Sigmoid colon (tissue), 7 donors: Measurements from ENCODE around the gene STK16. TPM values are rescaled to one million over a fixed set of nuclear protein-coding genes. Genes with fewer than 3 reads are reported as not detected.
A peak's percentile ranks its signal among the peaks of the same experiment; 100 is the strongest.

ENCODE experiments used
- DNase-seq: peaks from one replicate; pipeline ENCODE4 v3.0.0-alpha.2; 2019
- H3K27ac ChIP-seq, 4 donors: fragments of 200-600 bp; sonication (generic); one replicate each; pipeline ENCODE4 v1.5.1; 2016 to 2019; ENCODE audit warnings: mild to moderate bottlenecking in 1 of 4
- H3K27me3 ChIP-seq, 3 donors: fragments of 200-600 bp; sonication (generic); one replicate each; pipeline ENCODE4 v1.5.1; 2019; ENCODE audit warnings: mild to moderate bottlenecking in 1 of 3
- H3K36me3 ChIP-seq, 4 donors: fragments of 200-600 bp; sonication (generic); one replicate each; pipeline ENCODE4 v1.5.1; 2016 to 2019
- H3K4me1 ChIP-seq, 4 donors: fragments of 200-600 bp; sonication (generic); one replicate each; pipeline ENCODE4 v1.5.1; 2017 to 2019
- H3K4me3 ChIP-seq, 4 donors: fragments of 200-600 bp; sonication (generic); one replicate each; pipeline ENCODE4 v1.5.1; 2017 to 2019; ENCODE audit warnings: mild to moderate bottlenecking in 2 of 4, moderate library complexity in 1 of 4
- H3K9me3 ChIP-seq, 4 donors: fragments of 200-600 bp in 3 of 4; sonication (generic) in 3 of 4; one replicate each; pipeline versions ENCODE4 v1.5.1 to v1.6.1; 2013 to 2019
- EP300 ChIP-seq, 4 donors: sonication (generic); formaldehyde crosslinking; IDR thresholded peaks; one replicate each; pipeline ENCODE4 v1.6.1; 2017; ENCODE audit warnings: antibody characterized with exemption in 4 of 4
- POLR2A ChIP-seq, 2 donors: fragments of 450-650 bp; IDR thresholded peaks; one replicate each; pipeline ENCODE4 v1.6.1; 2016; ENCODE audit warnings: antibody characterized with exemption in 2 of 2, mild to moderate bottlenecking in 2 of 2, moderate library complexity in 2 of 2
- POLR2AphosphoS5 ChIP-seq, 4 donors: sonication (generic); formaldehyde crosslinking; IDR thresholded peaks; one replicate each; pipeline ENCODE4 v1.6.1; 2017; ENCODE audit warnings: antibody characterized with exemption in 4 of 4
- WGBS, 2 donors: extraction: QIAGEN DNeasy Blood & Tissue Kit; methylation state at CpG; one replicate each; pipeline ENCODE4 v1.1.7; 2013; 5-methylcytosine and 5-hydroxymethylcytosine counted together
- intact Hi-C: fragments of 100-400 bp; cut with DNase I; formaldehyde crosslinking; loops from one replicate; pipeline ENCODE4 v1.15.1; 2023
- polyA plus RNA-seq, 3 donors: library from polyadenylated mRNA; stranded (reverse); fragments of 200-250 nt; gene quantifications; one replicate each; pipeline ENCODE4 v1.2.3, GENCODE V29; 2013
- total RNA-seq, 4 donors: library from RNA; depleted of rRNA; stranded (reverse); fragments of >200 nt; gene quantifications; one replicate each; pipeline ENCODE4 v1.1.0, GENCODE V29; 2016
- TF ChIP-seq, protein P1 (sequence below), 4 experiments: fragments of 450-650 bp in 3 of 4; fragments of 200-600 bp in 1 of 4; IDR thresholded peaks; one replicate each; pipeline ENCODE4 v1.5.1; 2016 to 2019; ENCODE audit warnings: antibody characterized with exemption in 4 of 4, mild to moderate bottlenecking in 3 of 4, moderate library complexity in 2 of 4
- donor health status: healthy with polysubstance abuse.
- donor health status: Bipolar disorder and iron deficiency.
- donor health status: healthy.

STK16 gene
- total and polyA plus RNA-seq, 7 donors: 12.2 to 61.7 (median 19.9) TPM

- Histone ChIP-seq H3K36me3 (peaks cover 53 to 69% (median 56%) of the 10 kb centered on the region in 4 donors), H3K27me3 (no peaks in the 10 kb centered on the region), H3K27ac (no peak overlapping the region), H3K4me1 (peaks cover 0 to 24% (median 20%) of the 10 kb centered on the region in 4 donors), H3K4me3 (no peak overlapping the region), H3K9me3 (no peaks in the 10 kb centered on the region)
- no peak for TF ChIP-seq POLR2A (IDR thresholded peaks at IDR 0.05)
- TF ChIP-seq POLR2AphosphoS5 (IDR thresholded peaks at IDR 0.05): no peak
- no peak for TF ChIP-seq EP300 (IDR thresholded peaks at IDR 0.05)
- TF ChIP-seq, protein P1, sequence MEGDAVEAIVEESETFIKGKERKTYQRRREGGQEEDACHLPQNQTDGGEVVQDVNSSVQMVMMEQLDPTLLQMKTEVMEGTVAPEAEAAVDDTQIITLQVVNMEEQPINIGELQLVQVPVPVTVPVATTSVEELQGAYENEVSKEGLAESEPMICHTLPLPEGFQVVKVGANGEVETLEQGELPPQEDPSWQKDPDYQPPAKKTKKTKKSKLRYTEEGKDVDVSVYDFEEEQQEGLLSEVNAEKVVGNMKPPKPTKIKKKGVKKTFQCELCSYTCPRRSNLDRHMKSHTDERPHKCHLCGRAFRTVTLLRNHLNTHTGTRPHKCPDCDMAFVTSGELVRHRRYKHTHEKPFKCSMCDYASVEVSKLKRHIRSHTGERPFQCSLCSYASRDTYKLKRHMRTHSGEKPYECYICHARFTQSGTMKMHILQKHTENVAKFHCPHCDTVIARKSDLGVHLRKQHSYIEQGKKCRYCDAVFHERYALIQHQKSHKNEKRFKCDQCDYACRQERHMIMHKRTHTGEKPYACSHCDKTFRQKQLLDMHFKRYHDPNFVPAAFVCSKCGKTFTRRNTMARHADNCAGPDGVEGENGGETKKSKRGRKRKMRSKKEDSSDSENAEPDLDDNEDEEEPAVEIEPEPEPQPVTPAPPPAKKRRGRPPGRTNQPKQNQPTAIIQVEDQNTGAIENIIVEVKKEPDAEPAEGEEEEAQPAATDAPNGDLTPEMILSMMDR (IDR thresholded peaks at IDR 0.05): no peak
- DNase-seq: no peak
- WGBS, 2 donors: 78 to 86% methylated on average over 3 of the region's 3 CpGs
- intact Hi-C loops: loop anchor here (10.0 kb wide), 1 partner anchor 159 kb away; the partner anchor contains the start of gene DNPEP
Measured at GRCh38 chr2:219225350-219225749, 19.9 kb upstream of the STK16 start.

GRCh38 chr2:219228041-219228910, 17.0 kb upstream of the STK16 start:
- DNase-seq: no peak
- peak overlapping the region; percentile 57 to 79 (median 68) for H3K4me3 ChIP-seq
- intact Hi-C loops: loop anchor here (10.0 kb wide), 1 partner anchor 157 kb away; the partner anchor contains the start of gene DNPEP
- H3K36me3 ChIP-seq: peaks cover 36 to 53% (median 41%) of the 10 kb centered on the region in 4 donors
- peak overlapping the region; percentile 89 to 94 (median 94) for H3K27ac ChIP-seq
- WGBS, 2 donors: 42 to 52% methylated on average over 7 of the region's 7 CpGs
- no peaks in the 10 kb centered on the region for H3K9me3 ChIP-seq
- no peaks in the 10 kb centered on the region for H3K27me3 ChIP-seq
- H3K4me1 ChIP-seq: peaks cover 0 to 35% (median 31%) of the 10 kb centered on the region in 4 donors
- TF ChIP-seq, protein P1 (IDR thresholded peaks at IDR 0.05): no peak
- TF ChIP-seq POLR2A (IDR thresholded peaks at IDR 0.05): no peak
- TF ChIP-seq POLR2AphosphoS5 (IDR thresholded peaks at IDR 0.05): no peak
- TF ChIP-seq EP300 (IDR thresholded peaks at IDR 0.05): no peak

- intact Hi-C loops: loop anchor here (1.0 to 10.0 kb wide), 3 partner anchors 10 to 156 kb away; partner anchors contain the start of genes DNPEP and RETREG2
- Histone ChIP-seq H3K4me3 (peak overlapping the region; percentile 57 to 79 (median 68)), H3K9me3 (no peaks in the 10 kb centered on the region), H3K27ac (peak overlapping the region; percentile 89 to 94 (median 94)), H3K4me1 (peaks cover 0 to 35% (median 31%) of the 10 kb centered on the region in 4 donors), H3K27me3 (no peaks in the 10 kb centered on the region), H3K36me3 (peaks cover 36 to 53% (median 41%) of the 10 kb centered on the region in 4 donors)
- WGBS, 2 donors: 0 to 2% methylated on average over 19 of the region's 19 CpGs
- TF ChIP-seq EP300 (IDR thresholded peaks at IDR 0.05): no peak
- TF ChIP-seq POLR2A (IDR thresholded peaks at IDR 0.05): no peak
- no peak for TF ChIP-seq POLR2AphosphoS5 (IDR thresholded peaks at IDR 0.05)
- TF ChIP-seq, protein P1 (IDR thresholded peaks at IDR 0.05): no peak
- peak; percentile 78 for DNase-seq
Measured at GRCh38 chr2:219228911-219229304, 16.4 kb upstream of the STK16 start.

GRCh38 chr2:219229305-219230058, 15.8 kb upstream of the STK16 start, which contains the start of the genes ANKZF1 and ATG9A:
Gene ANKZF1 (plus strand): TSS chr2:219229806. CDS start chr2:219230258, 452 bp downstream.
Gene ATG9A (minus strand): TSS chr2:219229636. CDS start chr2:219228024, 1,612 bp downstream.
- 0% methylated on average over 80 of the region's 80 CpGs for WGBS, 2 donors
- intact Hi-C loops: loop anchor here (1.0 to 10.0 kb wide), 4 partner anchors 10 to 155 kb away; partner anchors contain the start of genes DNPEP, GLB1L, RETREG2 and STK16

More at GRCh38 chr2:219229305-219230058, 15.8 kb upstream of the STK16 start, which contains the start of the genes ANKZF1 and ATG9A:
- TF ChIP-seq POLR2A (IDR thresholded peaks at IDR 0.05) (peak; percentile 68 to 73), POLR2AphosphoS5 (IDR thresholded peaks at IDR 0.05) (peak; percentile 94 to 98 (median 96)), EP300 (IDR thresholded peaks at IDR 0.05) (peak in 1 of 4 donors; percentile 64)
- TF ChIP-seq, protein P1 (IDR thresholded peaks at IDR 0.05): no peak
- H3K36me3 ChIP-seq: peaks cover 35 to 53% (median 41%) of the 10 kb centered on the region in 4 donors
- peak within 1 kb of the TSS; percentile 57 to 79 (median 68) for H3K4me3 ChIP-seq
- peaks cover 0 to 35% (median 31%) of the 10 kb centered on the region in 4 donors for H3K4me1 ChIP-seq
- DNase-seq: peak; percentile 100
- peak within 1 kb of the TSS; percentile 89 to 94 (median 94) for H3K27ac ChIP-seq
- no peaks in the 10 kb centered on the region for H3K27me3 ChIP-seq
- no peaks in the 10 kb centered on the region for H3K9me3 ChIP-seq
